ENCODE data around the gene DYNC1LI2. TPM values are rescaled to one million over a fixed set of nuclear protein-coding genes. Genes with fewer than 3 reads are reported as not detected.
A peak's percentile ranks its signal among the peaks of the same experiment; 100 is the strongest.

Gene DYNC1LI2
- total RNA-seq, 1 donor from 2014 or later, result 143 TPM

GRCh38 chr16:66740010-66740409, 11.4 kb downstream of the DYNC1LI2 start:
- no peak for DNase-seq (ENCODE audit: low spot score)

GRCh38 chr16:66735891-66736290, 15.5 kb downstream of the DYNC1LI2 start:
- no peak for DNase-seq (ENCODE audit: low spot score)

GRCh38 chr16:66731101-66731500, 20.3 kb downstream of the DYNC1LI2 start:
- DNase-seq (ENCODE audit: low spot score), result no peak

GRCh38 chr16:66728804-66729203, 22.6 kb downstream of the DYNC1LI2 start:
- DNase-seq (ENCODE audit: low spot score), result no peak

- DNase-seq (ENCODE audit: low spot score), result no peak
Measured at GRCh38 chr16:66728117-66728787, 23.2 kb downstream of the DYNC1LI2 start.

- DNase-seq (ENCODE audit: low spot score), result no peak
Measured at GRCh38 chr16:66720766-66721165, 30.6 kb downstream of the DYNC1LI2 start.

GRCh38 chr16:66719246-66719645, 32.2 kb downstream of the DYNC1LI2 start:
- DNase-seq (ENCODE audit: low spot score), result no peak

- no peak for DNase-seq (ENCODE audit: low spot score)
Measured at GRCh38 chr16:66717776-66718175, 33.6 kb downstream of the DYNC1LI2 start.

- no peak for DNase-seq (ENCODE audit: low spot score)
Measured at GRCh38 chr16:66717112-66717675, 34.2 kb downstream of the DYNC1LI2 start.

GRCh38 chr16:66714654-66715307, 36.6 kb downstream of the DYNC1LI2 start:
- DNase-seq (ENCODE audit: low spot score), result no peak

- no peak for DNase-seq (ENCODE audit: low spot score)
Measured at GRCh38 chr16:66714062-66714461, 37.3 kb downstream of the DYNC1LI2 start.

- DNase-seq (ENCODE audit: low spot score), result no peak
Measured at GRCh38 chr16:66713076-66713475, 38.3 kb downstream of the DYNC1LI2 start.

- no peak for DNase-seq (ENCODE audit: low spot score)
Measured at GRCh38 chr16:66712512-66712911, 38.9 kb downstream of the DYNC1LI2 start.

GRCh38 chr16:66711581-66711980, 39.8 kb downstream of the DYNC1LI2 start:
- no peak for DNase-seq (ENCODE audit: low spot score)

- no peak for DNase-seq (ENCODE audit: low spot score)
Measured at GRCh38 chr16:66706506-66706880, 44.9 kb downstream of the DYNC1LI2 start.

GRCh38 chr16:66705790-66706505, 45.5 kb downstream of the DYNC1LI2 start:
- peak; percentile 79 for DNase-seq (ENCODE audit: low spot score)

- DNase-seq (ENCODE audit: low spot score), result no peak
Measured at GRCh38 chr16:66703406-66704215, 47.8 kb downstream of the DYNC1LI2 start.

- DNase-seq (ENCODE audit: low spot score), result no peak
Measured at GRCh38 chr16:66701516-66701915, 49.9 kb downstream of the DYNC1LI2 start.

GRCh38 chr16:66701026-66701425, 50.4 kb downstream of the DYNC1LI2 start:
- no peak for DNase-seq (ENCODE audit: low spot score)

- no peak for DNase-seq (ENCODE audit: low spot score)
Measured at GRCh38 chr16:66699898-66700297, 51.5 kb downstream of the DYNC1LI2 start.

- no peak for DNase-seq (ENCODE audit: low spot score)
Measured at GRCh38 chr16:66698046-66698445, 53.4 kb downstream of the DYNC1LI2 start.
